ENCODE data around the gene BCLAF1.

The BCLAF1 gene

DNA sequence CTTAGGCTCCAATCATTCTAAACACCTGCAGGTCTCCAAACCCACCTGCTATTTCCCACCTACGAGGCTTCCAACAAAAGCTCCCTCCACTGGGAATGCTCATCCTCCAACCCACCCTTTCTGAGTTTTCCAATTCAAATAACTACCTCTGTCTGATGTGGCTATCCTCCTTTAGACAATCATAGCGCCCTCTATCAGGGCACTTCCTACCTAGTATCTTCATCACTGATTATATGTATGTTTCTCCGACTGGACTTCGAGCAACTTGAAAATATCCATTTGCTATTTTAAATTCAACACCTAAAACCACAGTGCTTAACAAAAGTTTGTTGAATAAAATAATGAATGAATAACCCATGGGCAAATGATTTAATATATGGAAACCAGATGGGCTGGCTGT lies 80.9 kb downstream of the BCLAF1 start:
- no peak for DNase-seq (ENCODE audit: low read depth in 1 of 2, low spot score in 1 of 2)
